ENCODE results near the gene TEX36. TPM values are rescaled to one million over a fixed set of nuclear protein-coding genes. Genes with fewer than 3 reads are reported as not detected.

TEX36 gene
- total RNA-seq, 4 donors from 2014 or later = not detected

DNA sequence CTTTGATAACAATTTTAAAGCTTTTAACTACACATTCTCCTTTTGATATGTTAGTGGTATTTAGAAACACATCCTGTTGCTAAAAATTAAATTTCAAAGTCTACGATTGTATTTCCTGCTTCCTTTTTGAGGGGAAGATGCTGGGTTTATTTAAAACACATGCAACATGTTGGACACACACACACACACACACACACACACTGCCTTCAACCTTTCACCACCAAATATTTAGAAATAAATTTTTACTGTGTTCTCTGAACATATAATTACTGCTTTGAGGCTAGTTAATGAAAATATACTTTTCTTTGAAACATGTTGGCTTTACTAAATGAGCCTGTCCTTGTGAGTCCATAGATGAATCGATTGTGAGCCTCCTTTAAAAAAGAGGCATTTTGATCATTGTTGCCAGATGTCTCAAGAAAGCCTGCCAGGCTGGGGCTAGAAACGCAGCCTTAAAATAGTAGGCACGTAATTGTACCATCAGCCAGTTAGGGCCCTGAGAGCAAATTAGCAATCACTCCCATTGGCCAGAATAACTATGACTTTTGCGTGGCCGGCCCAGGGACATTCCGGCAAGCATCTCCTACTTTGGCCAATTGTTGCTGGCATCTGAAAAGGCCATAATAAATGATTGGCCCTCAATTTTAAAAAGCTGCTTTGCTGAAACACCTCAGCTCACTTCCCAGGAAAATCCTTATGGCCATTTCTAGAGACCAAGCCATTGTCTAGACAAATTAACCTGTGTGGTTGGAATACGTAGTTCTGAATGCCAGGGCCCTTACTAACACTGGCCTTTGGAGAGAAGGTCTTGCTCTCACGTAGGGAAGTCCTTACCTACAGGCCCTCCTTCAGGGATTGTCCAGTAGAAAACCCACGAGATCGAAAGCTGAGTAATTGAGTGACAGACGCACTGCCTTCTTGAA is 9.9 kb upstream of the TEX36 start:
- 88% methylated on average over 12 of the region's 12 CpGs for WGBS
- TF ChIP-seq, protein P1, sequence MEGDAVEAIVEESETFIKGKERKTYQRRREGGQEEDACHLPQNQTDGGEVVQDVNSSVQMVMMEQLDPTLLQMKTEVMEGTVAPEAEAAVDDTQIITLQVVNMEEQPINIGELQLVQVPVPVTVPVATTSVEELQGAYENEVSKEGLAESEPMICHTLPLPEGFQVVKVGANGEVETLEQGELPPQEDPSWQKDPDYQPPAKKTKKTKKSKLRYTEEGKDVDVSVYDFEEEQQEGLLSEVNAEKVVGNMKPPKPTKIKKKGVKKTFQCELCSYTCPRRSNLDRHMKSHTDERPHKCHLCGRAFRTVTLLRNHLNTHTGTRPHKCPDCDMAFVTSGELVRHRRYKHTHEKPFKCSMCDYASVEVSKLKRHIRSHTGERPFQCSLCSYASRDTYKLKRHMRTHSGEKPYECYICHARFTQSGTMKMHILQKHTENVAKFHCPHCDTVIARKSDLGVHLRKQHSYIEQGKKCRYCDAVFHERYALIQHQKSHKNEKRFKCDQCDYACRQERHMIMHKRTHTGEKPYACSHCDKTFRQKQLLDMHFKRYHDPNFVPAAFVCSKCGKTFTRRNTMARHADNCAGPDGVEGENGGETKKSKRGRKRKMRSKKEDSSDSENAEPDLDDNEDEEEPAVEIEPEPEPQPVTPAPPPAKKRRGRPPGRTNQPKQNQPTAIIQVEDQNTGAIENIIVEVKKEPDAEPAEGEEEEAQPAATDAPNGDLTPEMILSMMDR (IDR thresholded peaks at IDR 0.05) = no peak
- TF ChIP-seq EP300 (IDR thresholded peaks at IDR 0.05) (no peak), POLR2AphosphoS5 (IDR thresholded peaks at IDR 0.05) (no peak), POLR2A (IDR thresholded peaks at IDR 0.05; ENCODE audit: low read depth) (no peak)
- Histone ChIP-seq H3K4me3 (no peak overlapping the region), H3K9me3 (no peaks in the 10 kb centered on the region), H3K36me3 (no peaks in the 10 kb centered on the region), H3K27ac (replicated peaks in 1 of 4) (no peak overlapping the region), H3K4me1 (no peaks in the 10 kb centered on the region), H3K27me3 (peaks cover 0 to 6% (median 0%) of the 10 kb centered on the region in 4 donors)
- intact Hi-C loops (cut with DNase I) = no loop called here
- no peak for DNase-seq (ENCODE audit: extremely low spot score)

DNA sequence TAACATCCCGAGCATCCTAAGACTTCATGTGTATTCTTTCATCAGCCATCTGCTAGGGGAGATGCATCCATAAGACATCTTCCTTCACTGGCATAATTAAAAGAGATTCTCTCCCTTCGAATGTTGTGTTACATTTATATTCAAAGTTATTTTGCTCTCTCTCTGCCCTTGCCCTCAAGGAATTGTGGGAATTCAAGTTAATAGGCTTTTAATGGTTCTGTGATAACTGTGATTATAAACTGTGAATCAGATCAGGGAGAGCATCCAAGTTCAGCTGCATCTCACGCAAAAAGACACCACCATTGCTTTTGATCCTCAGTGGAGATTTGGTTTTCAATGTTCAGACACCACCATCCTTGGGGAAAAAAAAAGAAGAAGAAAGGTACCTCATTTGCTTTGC is 9.2 kb upstream of the TEX36 start:
- Histone ChIP-seq H3K4me3 (no peak overlapping the region), H3K36me3 (no peaks in the 10 kb centered on the region), H3K4me1 (no peaks in the 10 kb centered on the region), H3K9me3 (no peaks in the 10 kb centered on the region), H3K27ac (replicated peaks in 1 of 4) (no peak overlapping the region), H3K27me3 (peaks cover 0 to 6% (median 0%) of the 10 kb centered on the region in 4 donors)
- 55% methylated on average over 3 of the region's 3 CpGs for WGBS
- TF ChIP-seq POLR2A (IDR thresholded peaks at IDR 0.05; ENCODE audit: low read depth) (no peak), EP300 (IDR thresholded peaks at IDR 0.05) (no peak), POLR2AphosphoS5 (IDR thresholded peaks at IDR 0.05) (no peak)
- TF ChIP-seq, protein P1 (IDR thresholded peaks at IDR 0.05) = no peak
- intact Hi-C loops (cut with DNase I) = no loop called here
- DNase-seq (ENCODE audit: extremely low spot score) = no peak

DNA sequence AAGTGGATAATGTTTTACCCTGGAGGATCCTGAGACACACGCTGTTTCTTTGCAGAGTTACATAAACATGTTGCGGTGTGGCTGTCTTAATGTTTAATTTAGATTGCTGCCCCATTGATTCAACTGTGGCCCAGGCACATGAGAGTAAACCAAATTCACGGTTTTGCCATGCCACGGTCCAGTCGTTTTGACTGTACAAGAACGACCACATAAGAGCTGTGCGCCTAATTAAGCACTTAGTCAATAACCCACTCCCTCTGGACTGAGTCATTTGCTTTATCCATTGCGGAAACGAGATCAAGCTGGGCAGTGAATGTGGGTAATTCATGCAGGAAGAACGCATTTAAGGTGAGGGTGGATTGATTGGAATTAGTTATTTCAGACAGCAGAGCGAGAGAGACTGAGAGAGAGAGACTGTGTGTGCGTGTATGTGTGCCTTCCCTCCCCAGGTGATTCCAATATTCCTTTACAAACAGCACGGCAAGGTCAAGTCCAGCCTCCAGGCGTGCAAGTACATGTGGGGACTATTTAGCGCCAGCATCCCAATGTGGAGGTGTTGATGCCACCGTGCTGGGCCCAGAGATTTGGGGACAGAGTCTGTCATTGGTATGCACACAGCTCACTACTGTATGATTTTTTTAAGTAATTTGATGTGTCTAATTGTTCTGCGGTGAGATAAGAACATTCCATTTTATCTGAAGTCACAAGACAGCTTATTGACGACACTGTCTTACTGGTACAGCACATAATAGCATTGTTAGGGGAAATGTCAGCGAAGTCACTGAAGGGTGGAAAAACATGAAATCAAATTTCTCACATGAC is 8.4 kb upstream of the TEX36 start:
- intact Hi-C loops (cut with DNase I) = no loop called here
- H3K27ac ChIP-seq (replicated peaks in 1 of 4) = no peak overlapping the region
- TF ChIP-seq EP300 (IDR thresholded peaks at IDR 0.05) (no peak), POLR2A (IDR thresholded peaks at IDR 0.05; ENCODE audit: low read depth) (no peak), POLR2AphosphoS5 (IDR thresholded peaks at IDR 0.05) (no peak)
- TF ChIP-seq, protein P1 (IDR thresholded peaks at IDR 0.05) = no peak
- 90% methylated on average over 19 of the region's 19 CpGs for WGBS
- no peaks in the 10 kb centered on the region for H3K9me3 ChIP-seq
- DNase-seq (ENCODE audit: extremely low spot score) = no peak
- no peaks in the 10 kb centered on the region for H3K36me3 ChIP-seq
- H3K27me3 ChIP-seq = peaks cover 0 to 6% (median 0%) of the 10 kb centered on the region in 4 donors
- H3K4me3 ChIP-seq = no peak overlapping the region
- H3K4me1 ChIP-seq = no peaks in the 10 kb centered on the region

DNA sequence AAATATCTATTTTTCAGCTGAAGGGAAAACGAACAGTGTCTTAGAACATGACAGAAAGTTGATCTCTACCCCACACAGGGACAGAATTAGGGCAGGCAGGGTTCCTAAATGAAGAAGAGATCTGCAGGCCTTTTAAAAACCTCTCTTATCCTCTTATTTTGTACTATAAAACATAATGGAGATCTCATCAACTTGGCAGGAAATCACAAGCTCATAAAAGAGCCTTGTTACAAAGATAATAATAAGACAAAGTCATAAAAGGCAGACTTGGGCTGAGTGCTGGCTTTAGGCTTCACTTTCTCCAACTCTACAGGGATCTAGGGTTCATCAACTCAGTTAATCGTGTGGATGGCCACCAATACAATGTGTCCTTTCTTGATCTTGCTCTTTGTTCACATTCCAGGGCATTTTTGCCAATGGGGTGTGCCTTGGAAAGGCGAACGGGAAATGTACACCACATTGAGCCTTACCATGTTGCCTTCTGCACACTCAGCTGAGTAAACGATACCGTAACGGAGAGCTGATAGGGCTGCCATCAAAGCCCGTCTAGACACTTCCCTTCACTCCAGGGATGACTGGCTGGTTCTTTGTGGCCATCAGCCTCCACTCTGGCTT is 7.1 kb upstream of the TEX36 start:
- intact Hi-C loops (cut with DNase I) = no loop called here

More for the DNA sequence above, 7.1 kb upstream of the TEX36 start:
- 62% methylated on average over 8 of the region's 8 CpGs for WGBS
- H3K36me3 ChIP-seq = no peaks in the 10 kb centered on the region
- TF ChIP-seq POLR2AphosphoS5 (IDR thresholded peaks at IDR 0.05) (no peak), POLR2A (IDR thresholded peaks at IDR 0.05; ENCODE audit: low read depth) (no peak), EP300 (IDR thresholded peaks at IDR 0.05) (no peak)
- TF ChIP-seq, protein P1 (IDR thresholded peaks at IDR 0.05) = no peak
- no peak for DNase-seq (ENCODE audit: extremely low spot score)
- no peaks in the 10 kb centered on the region for H3K9me3 ChIP-seq
- H3K4me1 ChIP-seq = no peaks in the 10 kb centered on the region
- no peak overlapping the region for H3K4me3 ChIP-seq
- H3K27ac ChIP-seq (replicated peaks in 1 of 4) = no peak overlapping the region
- peaks cover 0 to 11% (median 0%) of the 10 kb centered on the region in 4 donors for H3K27me3 ChIP-seq

All from esophagus muscularis mucosa (tissue), 4 donors.